ENCODE measurements around the gene ZNF716.
"Not testable (repeated sequence)": the region's sequence is repeated elsewhere in the genome, so short reads cannot be mapped to it uniquely, and the experiment has no call there.

Gene ZNF716

GRCh38 chr7:57426629-57427003, 23.4 kb upstream of the ZNF716 start:
- DNase-seq = no peak

GRCh38 chr7:57427146-57427545, 22.8 kb upstream of the ZNF716 start:
- no peak for DNase-seq

- no peak for DNase-seq
Measured at GRCh38 chr7:57427594-57427993, 22.4 kb upstream of the ZNF716 start.

GRCh38 chr7:57432583-57432982, 17.4 kb upstream of the ZNF716 start:
- DNase-seq = no peak

GRCh38 chr7:57437581-57437980, 12.4 kb upstream of the ZNF716 start:
- no peak for DNase-seq

- DNase-seq = no peak
Measured at GRCh38 chr7:57438244-57438643, 11.7 kb upstream of the ZNF716 start.

- no peak for DNase-seq
Measured at GRCh38 chr7:57443567-57443966, 6.4 kb upstream of the ZNF716 start.

GRCh38 chr7:57469186-57469828, 19.3 kb downstream of the ZNF716 start:
- DNase-seq = not testable (repeated sequence)

- not testable (repeated sequence) for DNase-seq
Measured at GRCh38 chr7:57480304-57480703, 30.3 kb downstream of the ZNF716 start.

GRCh38 chr7:57485022-57485421, 35.0 kb downstream of the ZNF716 start:
- DNase-seq = not testable (repeated sequence)

- DNase-seq = no peak
Measured at GRCh38 chr7:57487957-57488356, 38.0 kb downstream of the ZNF716 start.

- DNase-seq = not testable (repeated sequence)
Measured at GRCh38 chr7:57495111-57495510, 45.1 kb downstream of the ZNF716 start.

GRCh38 chr7:57496395-57496794, 46.4 kb downstream of the ZNF716 start:
- no peak for DNase-seq

GRCh38 chr7:57505176-57505575, 55.2 kb downstream of the ZNF716 start:
- DNase-seq = no peak
